Right lobe of liver (tissue), 6 donors: ENCODE results near the gene LCNL1. TPM values are rescaled to one million over a fixed set of nuclear protein-coding genes. Genes with fewer than 3 reads are reported as not detected.

Experiments used
- ATAC-seq, 4 donors: fragments of 200-7000 bp; cut with Tn5 transposase; one replicate each; pipeline ENCODE4 v1.9.1; 2020; ENCODE audit warnings: mild to moderate bottlenecking in 4 of 4, moderate library complexity in 4 of 4
- DNase-seq, 3 donors: peaks; one replicate each; pipeline ENCODE4 v3.0.0-alpha.2; 2020
- H3K27ac ChIP-seq, 3 donors: fragments of 200-600 bp; one replicate each; pipeline ENCODE4 v1.8.0; 2022
- H3K27me3 ChIP-seq, 2 donors: fragments of 200-600 bp; one replicate each; pipeline ENCODE4 v1.8.0; 2022
- H3K36me3 ChIP-seq, 4 donors: fragments of 200-600 bp; sonication (generic) in 1 of 4; one replicate each; pipeline versions ENCODE4 v1.5.1 to v1.8.0; 2017 to 2022; ENCODE audit warnings: control low read depth in 1 of 4
- H3K4me1 ChIP-seq, 4 donors: fragments of 200-600 bp; sonication (generic) in 1 of 4; one replicate each; pipeline versions ENCODE4 v1.5.1 to v1.8.0; 2017 to 2022; ENCODE audit warnings: control low read depth in 1 of 4
- H3K4me3 ChIP-seq, 3 donors: fragments of 200-600 bp; one replicate each; pipeline ENCODE4 v1.8.0; 2022
- H3K9me3 ChIP-seq, 4 donors: fragments of 200-600 bp; sonication (generic) in 1 of 4; one replicate each; pipeline versions ENCODE4 v1.5.1 to v1.8.0; 2017 to 2022; ENCODE audit warnings: control low read depth in 1 of 4
- POLR2A ChIP-seq: fragments of 450-650 bp; IDR thresholded peaks from one replicate; pipeline ENCODE4 v1.6.1; 2017; ENCODE audit warnings: antibody characterized with exemption, mild to moderate bottlenecking
- WGBS: methylation state at CpG from one replicate; pipeline ENCODE4 v1.1.6; 2018; ENCODE audit warnings: low coverage, low lambda C conversion rate; ENCODE audit not compliant: insufficient coverage; ENCODE audit errors: missing lambda C conversion rate; 5-methylcytosine and 5-hydroxymethylcytosine counted together
- intact Hi-C, 2 donors: fragments of 100-400 bp; cut with DNase I; formaldehyde crosslinking; loops; one replicate each; pipeline versions ENCODE4 v1.11.2 to v1.14.1; 2022
- total RNA-seq, 6 experiments: library from RNA; depleted of rRNA in 2 of 6; stranded (reverse); fragments of >200 nt in 2 of 6; fragmentation: NEBNext Ultra II Directional in 3 of 6; extraction: Animal tissue kit (Norgen Biotek cat#: 25700) in 3 of 6; gene quantifications; one replicate each; pipeline versions ENCODE4 v1.1.0 to v1.2.4, GENCODE V29; 2016 to 2023
- TF ChIP-seq, protein P1 (sequence below), 4 donors: fragments of 200-600 bp in 3 of 4; fragments of 450-650 bp in 1 of 4; IDR thresholded peaks; one replicate each; pipeline versions ENCODE4 v1.5.1 to v1.8.0; 2016 to 2022; ENCODE audit warnings: antibody characterized with exemption in 4 of 4, mild to moderate bottlenecking in 2 of 4
- donor health status: DM: no; HTN: yes; CAD: no.
- donor health status: DM: no; HTN: no; CAD: no.
- donor health status: DM: no; HTN: no; CAD: no.
- donor health status: DM: no; HTN: yes; CAD: no.
- donor health status: DM: no; HTN: yes; CAD: no.

Gene LCNL1
- total RNA-seq, 6 experiments from 2014 or later, result not detected

DNA sequence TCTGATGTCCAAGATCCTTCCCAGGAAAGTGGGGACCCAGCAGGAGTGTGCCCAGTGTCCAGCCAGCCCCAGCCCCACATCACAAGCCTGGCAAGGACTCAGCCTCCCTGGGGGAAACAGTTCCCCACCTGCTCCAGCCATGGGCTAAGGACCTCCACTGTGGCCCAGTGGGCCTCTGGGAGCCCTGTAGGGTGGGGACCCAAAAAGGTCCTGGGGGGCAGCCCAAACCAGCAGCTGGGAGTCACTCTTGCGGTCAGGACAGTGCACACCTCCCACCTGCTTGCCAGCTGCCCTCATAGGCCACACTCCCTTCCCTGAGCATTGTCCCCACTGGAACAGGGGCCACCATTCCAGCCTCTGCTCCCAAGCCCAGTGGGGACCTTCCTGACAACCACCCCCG, 43.6 kb downstream of the LCNL1 start:
- Histone ChIP-seq H3K27me3 (no peaks in the 10 kb centered on the region), H3K4me1 (peaks cover 0 to 61% (median 30%) of the 10 kb centered on the region in 4 donors), H3K36me3 (no peaks in the 10 kb centered on the region), H3K9me3 (no peaks in the 10 kb centered on the region), H3K4me3 (peak overlapping the region in 1 of 3 donors; percentile 56), H3K27ac (peak overlapping the region in 1 of 3 donors; percentile 73)
- no peak for DNase-seq
- ATAC-seq, result no peak
- no peak for TF ChIP-seq POLR2A
- TF ChIP-seq, protein P1, sequence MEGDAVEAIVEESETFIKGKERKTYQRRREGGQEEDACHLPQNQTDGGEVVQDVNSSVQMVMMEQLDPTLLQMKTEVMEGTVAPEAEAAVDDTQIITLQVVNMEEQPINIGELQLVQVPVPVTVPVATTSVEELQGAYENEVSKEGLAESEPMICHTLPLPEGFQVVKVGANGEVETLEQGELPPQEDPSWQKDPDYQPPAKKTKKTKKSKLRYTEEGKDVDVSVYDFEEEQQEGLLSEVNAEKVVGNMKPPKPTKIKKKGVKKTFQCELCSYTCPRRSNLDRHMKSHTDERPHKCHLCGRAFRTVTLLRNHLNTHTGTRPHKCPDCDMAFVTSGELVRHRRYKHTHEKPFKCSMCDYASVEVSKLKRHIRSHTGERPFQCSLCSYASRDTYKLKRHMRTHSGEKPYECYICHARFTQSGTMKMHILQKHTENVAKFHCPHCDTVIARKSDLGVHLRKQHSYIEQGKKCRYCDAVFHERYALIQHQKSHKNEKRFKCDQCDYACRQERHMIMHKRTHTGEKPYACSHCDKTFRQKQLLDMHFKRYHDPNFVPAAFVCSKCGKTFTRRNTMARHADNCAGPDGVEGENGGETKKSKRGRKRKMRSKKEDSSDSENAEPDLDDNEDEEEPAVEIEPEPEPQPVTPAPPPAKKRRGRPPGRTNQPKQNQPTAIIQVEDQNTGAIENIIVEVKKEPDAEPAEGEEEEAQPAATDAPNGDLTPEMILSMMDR (IDR thresholded peaks at IDR 0.05), result no peak
- 88% methylated on average over 1 of the region's 2 CpGs for WGBS
- intact Hi-C loops, result no loop called here

GRCh38 chr9:137026828-137027227, 44.0 kb downstream of the LCNL1 start:
- DNase-seq, result peak; percentile 74 to 89 (median 83)
- H3K27ac ChIP-seq, result peak overlapping the region; percentile 24 to 73 (median 33)
- WGBS, result 10% methylated on average over 3 of the region's 4 CpGs
- peaks cover 0 to 61% (median 30%) of the 10 kb centered on the region in 4 donors for H3K4me1 ChIP-seq
- peak overlapping the region; percentile 51 to 57 (median 56) for H3K4me3 ChIP-seq
- H3K9me3 ChIP-seq, result no peaks in the 10 kb centered on the region
- ATAC-seq, result peak in 3 of 4 donors; percentile 0 to 14 (median 10)
- no peak for TF ChIP-seq POLR2A
- TF ChIP-seq, protein P1 (IDR thresholded peaks at IDR 0.05), result no peak
- no peaks in the 10 kb centered on the region for H3K27me3 ChIP-seq
- no peaks in the 10 kb centered on the region for H3K36me3 ChIP-seq
- intact Hi-C loops, result no loop called here

DNA sequence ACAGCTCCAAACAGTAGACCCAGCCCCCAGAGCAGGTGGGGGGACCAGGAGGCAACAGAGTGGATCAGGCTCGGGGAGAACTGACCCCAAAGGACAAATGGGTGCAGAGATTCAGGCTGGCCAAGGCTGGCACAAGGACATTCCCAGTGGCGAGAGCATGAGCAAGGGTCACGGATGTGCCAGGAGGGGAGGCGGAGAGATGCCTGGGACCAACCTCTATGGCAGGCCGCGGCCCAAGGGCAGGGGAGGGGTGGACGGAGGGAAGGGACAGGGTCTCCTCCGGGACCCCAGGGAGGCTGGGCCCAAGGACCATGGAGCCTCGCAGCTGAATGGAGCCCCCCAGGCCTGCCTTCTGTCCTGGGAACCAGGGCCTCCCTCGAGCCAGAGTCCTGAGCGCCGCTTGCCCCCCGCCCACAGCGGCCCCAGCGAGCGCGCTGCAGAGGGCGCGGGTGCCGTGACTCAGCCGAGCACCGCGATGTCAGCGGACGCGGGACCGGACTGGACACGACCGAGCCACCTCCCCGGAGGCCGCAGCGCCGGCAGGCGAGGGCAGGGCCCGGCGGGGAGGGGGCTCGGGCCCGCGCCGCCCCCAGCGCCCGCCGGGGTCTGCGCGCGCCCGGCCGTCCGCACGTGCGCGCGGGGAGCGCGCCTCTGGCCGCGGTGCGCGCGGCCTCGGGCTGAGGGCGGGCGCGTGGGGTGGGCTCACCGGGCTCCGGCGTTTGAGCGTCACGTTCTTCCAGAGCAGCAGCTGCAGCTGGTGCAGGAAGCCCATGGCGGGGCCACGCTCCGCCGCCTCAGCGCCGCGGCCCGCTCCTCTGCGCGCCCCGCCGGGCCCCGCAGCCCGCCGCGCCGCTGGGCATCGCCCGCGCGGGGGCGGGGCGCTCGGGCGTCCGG, 44.8 kb downstream of the LCNL1 start, which contains the start of gene ABCA2:
ABCA2 (minus strand) TSS at position 869 of the 894 bp plus-strand sequence; CDS start at position 772, 97 bp downstream.
- Histone ChIP-seq H3K36me3 (no peaks in the 10 kb centered on the region), H3K27me3 (no peaks in the 10 kb centered on the region), H3K4me3 (peak within 1 kb of the TSS; percentile 51 to 60 (median 57)), H3K27ac (peak within 1 kb of the TSS; percentile 24 to 73 (median 33)), H3K9me3 (no peaks in the 10 kb centered on the region), H3K4me1 (peaks cover 0 to 56% (median 28%) of the 10 kb centered on the region in 4 donors)
- ATAC-seq (peak in 1 of 4 donors; percentile 1), DNase-seq (peak in 1 of 3 donors; percentile 71)
- intact Hi-C loops, result no loop called here
- WGBS, result under 1% methylated on average over 23 of the region's 95 CpGs
- TF ChIP-seq POLR2A, result no peak
- TF ChIP-seq, protein P1 (IDR thresholded peaks at IDR 0.05), result no peak

GRCh38 chr9:137028263-137029057, 45.7 kb downstream of the LCNL1 start:
- intact Hi-C loops, result no loop called here
- no peaks in the 10 kb centered on the region for H3K27me3 ChIP-seq
- ATAC-seq (peak; percentile 51 to 60 (median 57)), DNase-seq (peak; percentile 79 to 85 (median 81))
- H3K36me3 ChIP-seq, result no peaks in the 10 kb centered on the region
- H3K9me3 ChIP-seq, result no peaks in the 10 kb centered on the region
- H3K27ac ChIP-seq, result peak overlapping the region in 1 of 3 donors; percentile 37
- TF ChIP-seq POLR2A, result no peak
- TF ChIP-seq, protein P1 (IDR thresholded peaks at IDR 0.05), result peak in 3 of 4 donors; percentile 20 to 58 (median 32)
- peaks cover 0 to 48% (median 24%) of the 10 kb centered on the region in 4 donors for H3K4me1 ChIP-seq
- 0% methylated on average over 2 of the region's 98 CpGs for WGBS
- H3K4me3 ChIP-seq, result peak overlapping the region; percentile 39 to 60 (median 50)
